Activated CD4-positive, alpha-beta T cell treated with anti-CD3 and anti-CD28 coated beads, Interleukin-2, amount 50 U/mL, for 24 hours (primary cell): ENCODE results near the gene SLC6A11.

Experiments used
- DNase-seq, 2 donors: peaks; one replicate each; pipeline ENCODE4 v3.0.0-alpha.2; 2020; ENCODE audit warnings: low read depth in 1 of 2, low spot score in 1 of 2

Gene SLC6A11

DNA sequence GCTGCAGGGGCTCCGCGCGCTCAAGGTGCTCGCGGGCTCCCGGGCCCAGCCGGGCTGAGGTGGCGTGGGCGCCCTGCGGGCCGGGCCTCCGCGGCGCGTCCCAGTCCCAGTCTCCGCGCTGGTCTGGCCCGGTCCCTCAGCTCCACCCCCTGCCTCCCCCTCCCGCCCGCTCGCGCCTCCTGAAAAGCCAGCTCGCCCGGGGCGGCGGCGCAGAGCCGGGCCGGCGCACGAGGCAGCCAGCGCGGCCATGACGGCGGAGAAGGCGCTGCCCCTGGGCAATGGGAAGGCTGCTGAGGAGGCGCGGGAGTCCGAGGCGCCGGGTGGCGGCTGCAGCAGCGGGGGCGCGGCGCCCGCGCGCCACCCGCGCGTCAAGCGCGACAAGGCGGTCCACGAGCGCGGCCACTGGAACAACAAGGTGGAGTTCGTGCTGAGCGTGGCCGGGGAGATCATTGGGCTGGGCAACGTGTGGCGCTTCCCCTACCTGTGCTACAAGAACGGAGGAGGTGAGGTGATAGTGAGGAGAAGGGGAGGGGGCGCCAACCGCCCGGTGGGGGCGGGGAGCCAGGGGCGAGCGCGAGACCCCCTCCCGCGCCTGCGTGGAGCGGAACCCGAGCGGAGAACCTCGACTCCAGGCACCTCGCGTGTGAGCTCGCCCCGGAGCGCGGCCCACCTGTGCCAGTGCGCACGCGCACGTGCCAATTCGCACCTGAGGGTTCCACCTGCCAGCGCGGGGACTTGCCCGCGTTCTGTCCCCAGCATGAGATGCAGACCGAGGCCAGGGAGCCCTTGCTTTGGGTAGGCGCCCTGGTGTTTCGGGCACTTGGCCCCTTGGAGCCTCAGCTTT is at the start of gene SLC6A11:
TSS of gene SLC6A11 (plus strand) at position 210 of the 844 bp plus-strand sequence. CDS start at position 248, 38 bp downstream.
- DNase-seq: no peak

- DNase-seq: no peak
These were observed 47.2 kb upstream of the SLC6A11 start for GRCh38 chr3:10768708-10769394.

DNA sequence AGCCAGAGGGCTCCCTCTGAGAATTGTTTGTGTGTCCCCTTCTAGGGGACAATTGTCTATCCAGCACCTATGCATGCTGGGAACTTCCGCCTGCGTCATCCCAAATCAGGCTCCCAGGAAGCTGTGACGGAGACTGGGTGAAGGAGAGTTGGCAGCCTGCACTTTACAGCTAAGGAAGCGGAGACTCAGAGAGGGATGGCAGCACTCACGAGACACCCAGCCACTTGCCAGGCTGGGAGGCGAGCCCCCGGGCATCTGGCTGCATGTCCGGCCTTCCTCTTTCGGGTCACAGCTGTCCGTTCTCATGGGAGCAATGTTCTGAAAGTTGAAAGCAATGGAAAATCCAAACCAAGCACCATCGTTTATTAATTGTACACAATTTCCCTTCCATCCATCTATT is 45.5 kb upstream of the SLC6A11 start:
- no peak for DNase-seq

GRCh38 chr3:10770981-10771380 is 45.0 kb upstream of the SLC6A11 start:
- DNase-seq: no peak

GRCh38 chr3:10771486-10772270 is 44.4 kb upstream of the SLC6A11 start:
- no peak for DNase-seq

DNA sequence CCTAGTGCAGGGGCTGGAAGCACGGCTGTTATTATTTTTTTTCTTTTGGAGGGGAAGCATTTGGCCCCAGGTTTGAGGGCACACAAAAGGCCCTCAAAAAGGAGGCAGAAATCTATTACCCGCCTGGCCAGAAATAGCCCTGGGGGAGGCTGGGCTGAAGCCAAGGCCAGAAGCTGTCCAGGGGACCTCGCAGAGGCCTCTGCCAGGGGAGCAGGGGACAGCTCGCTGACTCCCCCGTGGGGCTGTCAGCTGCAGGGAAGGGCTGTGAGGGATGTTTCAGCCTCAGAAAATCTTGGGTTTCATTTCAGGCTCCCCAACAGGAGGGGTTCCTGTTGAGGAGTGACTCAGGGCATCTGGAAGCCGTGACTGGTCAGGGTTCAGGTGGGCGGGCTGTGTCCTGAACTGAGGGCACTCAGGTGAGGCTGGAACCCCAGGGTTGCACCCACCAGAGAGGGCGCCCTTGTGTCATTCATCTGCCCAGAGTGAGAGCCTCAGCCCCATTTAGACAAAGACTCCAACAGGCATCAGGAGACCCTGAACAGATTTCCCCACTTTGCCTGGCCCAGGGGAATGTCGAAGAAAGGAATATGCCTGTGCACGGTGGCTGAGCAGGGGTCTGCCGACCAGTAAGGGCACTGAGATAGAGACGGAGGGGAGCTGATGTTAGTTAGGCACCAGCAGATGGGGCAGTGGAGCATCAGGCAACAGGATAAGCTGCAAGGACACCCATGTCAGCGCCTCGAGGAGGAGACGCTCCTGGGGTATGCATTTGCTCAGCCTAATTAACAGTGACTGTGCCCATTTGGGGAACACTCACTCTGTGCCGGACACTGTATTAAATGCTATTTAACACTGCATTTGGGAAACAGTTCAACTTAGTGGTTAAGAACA is 43.5 kb upstream of the SLC6A11 start:
- no peak for DNase-seq

- DNase-seq: no peak
These were observed 41.8 kb upstream of the SLC6A11 start for GRCh38 chr3:10774129-10774670.

DNA sequence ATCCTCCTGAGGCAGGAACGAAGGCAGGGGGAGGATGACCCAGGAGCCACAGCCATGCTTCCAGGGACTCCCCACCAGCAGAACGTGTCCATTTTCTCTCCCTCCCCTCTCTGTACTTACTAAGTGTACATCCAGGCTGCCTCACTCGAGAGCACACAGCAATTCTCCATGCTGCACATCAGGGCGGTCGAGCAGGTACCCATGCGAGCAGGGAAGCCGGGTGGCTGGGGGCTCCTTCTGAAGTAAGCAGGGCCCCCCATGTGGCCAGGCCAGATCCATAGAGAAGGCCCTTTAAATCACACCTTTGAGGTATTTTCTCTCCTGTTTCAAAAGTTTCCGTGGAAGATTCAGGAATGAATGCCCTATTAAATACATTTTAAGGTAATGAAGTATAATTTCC is 41.2 kb upstream of the SLC6A11 start:
- DNase-seq: no peak

DNA sequence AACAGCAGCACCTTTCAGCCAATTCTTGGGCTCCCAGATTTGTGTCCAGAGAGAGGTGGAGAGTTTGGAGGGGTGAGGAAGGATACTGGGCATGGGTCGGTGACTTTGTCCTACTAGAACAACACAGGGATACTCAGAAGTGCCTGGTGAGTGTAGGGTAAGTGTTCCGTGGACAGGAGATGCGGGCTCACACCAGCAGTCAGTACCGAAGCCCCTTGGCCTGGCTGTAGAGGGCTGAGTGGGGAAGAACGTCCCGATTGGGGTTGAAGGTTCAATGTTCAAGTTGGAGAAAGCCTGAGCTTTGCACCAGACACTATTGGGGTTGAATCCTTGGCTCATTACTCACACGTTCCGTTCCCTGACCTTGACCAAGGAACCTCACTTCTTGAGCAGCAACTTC is 40.8 kb upstream of the SLC6A11 start:
- no peak for DNase-seq

GRCh38 chr3:10775828-10776227 is 40.2 kb upstream of the SLC6A11 start:
- no peak for DNase-seq

DNA sequence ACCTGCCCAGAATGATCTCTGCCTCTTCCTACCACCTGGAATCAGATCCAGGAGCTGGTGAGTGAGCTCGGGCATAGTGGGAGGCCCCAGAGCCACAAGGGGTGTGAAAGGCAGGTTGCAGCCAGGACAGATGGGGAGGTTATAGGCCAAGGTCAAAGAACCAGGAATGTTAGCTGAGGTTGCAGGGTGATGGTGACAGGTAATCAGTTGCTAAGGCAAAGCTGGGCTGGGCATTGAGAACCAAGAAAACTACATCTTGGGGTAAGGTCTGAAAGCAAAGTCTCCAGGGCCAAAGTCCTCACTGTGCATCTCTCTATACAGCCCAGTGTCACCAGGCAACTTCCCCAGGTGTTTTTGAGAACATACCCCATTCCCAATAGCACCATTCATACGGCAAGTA is 38.4 kb upstream of the SLC6A11 start:
- no peak for DNase-seq

DNA sequence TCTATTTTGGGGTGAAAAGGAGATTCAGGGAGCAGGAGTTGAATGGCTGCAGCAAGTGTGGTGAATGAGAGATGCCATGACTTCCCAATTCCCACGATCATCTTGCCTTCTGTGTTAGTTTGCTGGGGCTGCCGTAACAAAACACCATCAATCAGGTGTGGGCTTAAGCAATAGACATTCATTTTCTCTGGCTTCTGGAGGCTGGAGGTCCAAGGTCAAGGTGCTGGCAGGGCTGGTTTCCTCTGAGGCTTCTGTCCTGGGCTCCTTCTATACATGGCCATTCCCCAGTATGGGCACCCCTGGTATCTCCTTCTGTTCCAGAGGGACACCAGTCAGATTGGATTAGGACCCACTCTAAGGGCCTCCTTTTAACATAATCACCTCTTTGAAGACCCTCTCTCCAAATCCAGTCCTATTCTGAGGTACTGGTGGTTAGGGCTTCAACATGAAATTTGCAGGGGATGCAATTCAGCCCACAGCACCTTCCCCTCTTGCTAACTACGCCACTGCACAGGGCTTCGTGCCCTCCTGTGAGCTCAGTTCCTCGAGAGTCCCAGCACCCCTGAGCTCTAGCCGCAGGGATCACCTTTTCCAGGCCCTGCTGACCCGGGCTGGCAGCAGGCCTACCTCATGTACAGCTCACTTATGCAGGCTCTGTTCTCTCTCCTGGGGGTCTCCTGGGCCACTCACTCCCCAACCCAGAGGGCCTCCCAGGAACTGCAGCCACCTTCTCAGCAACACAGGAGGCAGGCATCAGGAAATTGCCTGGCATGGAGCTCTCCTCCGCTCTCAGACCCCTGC is 37.3 kb upstream of the SLC6A11 start:
- DNase-seq: no peak

DNA sequence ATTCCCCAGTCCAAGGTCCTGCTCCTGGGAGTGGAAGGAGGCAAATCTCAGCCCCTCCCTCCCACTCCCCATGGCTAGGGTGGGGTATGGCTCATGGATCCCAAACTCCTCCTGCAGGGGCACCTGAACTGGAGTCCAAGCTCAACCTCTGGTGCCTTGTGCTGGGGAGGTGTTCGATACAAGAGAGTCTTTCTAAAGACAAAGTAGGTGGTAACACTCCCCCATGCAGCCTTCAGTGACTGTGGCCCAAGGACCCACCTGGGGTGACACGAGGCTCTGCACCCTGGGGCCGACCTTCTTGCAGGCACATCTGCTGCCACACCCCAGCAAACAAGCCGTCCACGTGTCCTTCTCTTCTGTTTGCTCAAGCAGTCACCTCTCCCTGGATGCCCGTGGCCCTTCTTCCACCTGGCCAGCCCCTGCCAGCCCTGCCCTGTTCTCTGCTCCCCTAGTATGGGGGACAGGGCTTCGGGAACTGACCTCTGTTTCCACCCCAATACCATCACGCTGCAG is 36.7 kb upstream of the SLC6A11 start:
- no peak for DNase-seq

DNA sequence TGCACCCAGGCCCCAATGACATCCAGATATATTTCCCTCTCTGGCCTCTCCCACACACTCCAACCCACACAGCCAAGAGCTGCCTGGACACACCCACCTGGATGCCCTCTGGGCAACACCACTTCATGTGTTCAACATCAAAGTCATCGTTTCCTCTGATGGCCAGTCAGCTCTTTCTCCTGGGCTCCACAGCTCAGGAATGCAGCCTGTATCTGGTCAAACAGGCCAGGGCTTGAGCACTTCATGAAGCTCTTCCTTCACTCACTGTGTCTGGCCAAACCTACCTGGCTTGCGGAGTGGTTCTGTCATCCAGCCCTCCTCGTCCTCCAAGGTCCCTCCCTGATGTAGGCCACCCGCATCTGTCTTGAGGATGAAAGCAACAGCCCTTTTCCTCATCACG is 35.8 kb upstream of the SLC6A11 start:
- DNase-seq: no peak

GRCh38 chr3:10780922-10781321 is 35.1 kb upstream of the SLC6A11 start:
- DNase-seq: no peak

DNA sequence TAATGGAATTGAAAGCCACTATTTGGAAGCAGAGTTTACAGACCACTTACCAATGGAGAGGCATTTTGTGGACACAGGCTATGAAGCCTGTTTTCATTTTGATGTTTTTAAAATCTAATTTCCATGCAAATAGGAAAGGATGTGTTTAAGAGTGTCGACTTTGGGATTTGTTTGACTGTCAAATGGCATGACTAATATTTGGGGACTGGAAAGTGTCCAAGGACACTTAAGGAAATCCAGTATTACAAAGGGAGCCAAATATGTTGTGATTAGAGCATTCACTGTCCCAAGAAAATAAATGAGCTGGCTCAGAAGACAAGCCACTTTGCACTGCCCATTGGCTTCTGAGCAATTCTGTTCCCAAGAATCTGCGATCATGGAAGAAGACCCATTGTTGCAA is 34.0 kb upstream of the SLC6A11 start:
- DNase-seq: no peak

GRCh38 chr3:10783360-10784351 is 32.4 kb upstream of the SLC6A11 start:
- peak in 1 of 2 donors; percentile 35 for DNase-seq

- no peak for DNase-seq
These were observed 29.4 kb upstream of the SLC6A11 start for GRCh38 chr3:10786640-10787039.
